Stimulated activated CD4-positive, alpha-beta T cell treated with anti-CD3 and anti-CD28 coated beads, Interleukin-4, amount 100 ng/mL, for 48 hours (primary cell): Measurements from ENCODE around the gene GPRC5D.
A peak's percentile ranks its signal among the peaks of the same experiment; 100 is the strongest.

Experiments used
- DNase-seq, 2 donors: peaks; one replicate each; pipeline ENCODE4 v3.0.0-alpha.2; 2020; ENCODE audit warnings: low read depth in 2 of 2

The GPRC5D gene

GRCh38 chr12:12936983-12937491 lies 14.9 kb downstream of the GPRC5D start:
- no peak for DNase-seq

GRCh38 chr12:12934556-12934955 lies 17.4 kb downstream of the GPRC5D start:
- DNase-seq, result no peak

GRCh38 chr12:12933742-12934141 lies 18.2 kb downstream of the GPRC5D start:
- DNase-seq, result no peak

GRCh38 chr12:12930633-12931219 lies 21.2 kb downstream of the GPRC5D start:
- no peak for DNase-seq

- DNase-seq, result no peak
Observed at GRCh38 chr12:12929696-12930095, 22.3 kb downstream of the GPRC5D start.

- peak in 1 of 2 donors; percentile 24 for DNase-seq
Observed at GRCh38 chr12:12927211-12928079, 24.5 kb downstream of the GPRC5D start.

GRCh38 chr12:12926571-12927071 lies 25.3 kb downstream of the GPRC5D start:
- no peak for DNase-seq

GRCh38 chr12:12925388-12925787 lies 26.6 kb downstream of the GPRC5D start:
- no peak for DNase-seq

GRCh38 chr12:12924169-12924568 lies 27.8 kb downstream of the GPRC5D start:
- no peak for DNase-seq

- no peak for DNase-seq
Observed at GRCh38 chr12:12922978-12923377, 29.0 kb downstream of the GPRC5D start.

- DNase-seq, result no peak
Observed at GRCh38 chr12:12922191-12922616, 29.8 kb downstream of the GPRC5D start.

- no peak for DNase-seq
Observed at GRCh38 chr12:12919666-12920435, 32.1 kb downstream of the GPRC5D start.

GRCh38 chr12:12918781-12919389 lies 33.1 kb downstream of the GPRC5D start:
- DNase-seq, result no peak

- DNase-seq, result no peak
Observed at GRCh38 chr12:12917517-12917916, 34.5 kb downstream of the GPRC5D start.

- peak; percentile 74 to 83 for DNase-seq
Observed at GRCh38 chr12:12916135-12916944, 35.6 kb downstream of the GPRC5D start.

GRCh38 chr12:12915656-12916055 lies 36.3 kb downstream of the GPRC5D start:
- DNase-seq, result no peak

GRCh38 chr12:12912711-12913110 lies 39.3 kb downstream of the GPRC5D start:
- no peak for DNase-seq

- DNase-seq, result no peak
Observed at GRCh38 chr12:12909995-12910420, 42.0 kb downstream of the GPRC5D start.

- DNase-seq, result no peak
Observed at GRCh38 chr12:12909228-12909994, 42.6 kb downstream of the GPRC5D start.

- no peak for DNase-seq
Observed at GRCh38 chr12:12908711-12909110, 43.3 kb downstream of the GPRC5D start.
